ENCODE results near the gene TOMT.
"Not testable (repeated sequence)": the region's sequence is repeated elsewhere in the genome, so short reads cannot be mapped to it uniquely, and the experiment has no call there.

TOMT gene

GRCh38 chr11:72127923-72128322 lies 22.2 kb downstream of the TOMT start:
- no peak for DNase-seq

GRCh38 chr11:72129381-72129780 lies 23.7 kb downstream of the TOMT start:
- no peak for DNase-seq

GRCh38 chr11:72132646-72133045 lies 26.9 kb downstream of the TOMT start:
- DNase-seq = no peak

- not testable (repeated sequence) for DNase-seq
Measured at GRCh38 chr11:72135473-72135872, 29.7 kb downstream of the TOMT start, which contains the start of gene FOLR3. TSS of gene FOLR3 (plus strand) at chr11:72135725. CDS start at chr11:72135953, 228 bp downstream.

GRCh38 chr11:72135891-72136683 lies 30.4 kb downstream of the TOMT start:
- no peak for DNase-seq

GRCh38 chr11:72136684-72137262 lies 31.0 kb downstream of the TOMT start:
- DNase-seq = no peak

GRCh38 chr11:72138821-72139390 lies 33.2 kb downstream of the TOMT start:
- DNase-seq = no peak

- DNase-seq = no peak
Measured at GRCh38 chr11:72139500-72139899, 33.8 kb downstream of the TOMT start.

GRCh38 chr11:72140661-72141060 lies 34.9 kb downstream of the TOMT start:
- DNase-seq = no peak

GRCh38 chr11:72141066-72141465 lies 35.3 kb downstream of the TOMT start:
- no peak for DNase-seq

- DNase-seq = not testable (repeated sequence)
Measured at GRCh38 chr11:72142086-72142485, 36.4 kb downstream of the TOMT start.

- DNase-seq = not testable (repeated sequence)
Measured at GRCh38 chr11:72142543-72142942, 36.8 kb downstream of the TOMT start.

- no peak for DNase-seq
Measured at GRCh38 chr11:72144807-72145565, 39.3 kb downstream of the TOMT start.

- no peak for DNase-seq
Measured at GRCh38 chr11:72146625-72147024, 40.9 kb downstream of the TOMT start.

- no peak for DNase-seq
Measured at GRCh38 chr11:72150882-72151281, 45.2 kb downstream of the TOMT start.

- not testable (repeated sequence) for DNase-seq
Measured at GRCh38 chr11:72153874-72154273, 48.1 kb downstream of the TOMT start.

- DNase-seq = no peak
Measured at GRCh38 chr11:72154816-72155215, 49.1 kb downstream of the TOMT start.

- DNase-seq = no peak
Measured at GRCh38 chr11:72155751-72156150, 50.0 kb downstream of the TOMT start.

GRCh38 chr11:72157131-72157530 lies 51.4 kb downstream of the TOMT start:
- DNase-seq = no peak
